H9 (cell line): ENCODE data around the gene GNAO1. TPM values are rescaled to one million over a fixed set of nuclear protein-coding genes. Genes with fewer than 3 reads are reported as not detected.

Experiments used
- DNase-seq: peaks from one replicate; pipeline ENCODE4 v3.0.0-alpha.2; 2017
- H2AFZ ChIP-seq: one replicate; pipeline ENCODE4 v1.6.1; 2013; ENCODE audit warnings: mild to moderate bottlenecking, low read length, control low read depth, moderate library complexity
- H2AK5ac ChIP-seq: 2 replicates; pipeline ENCODE4 v1.6.1; 2013; ENCODE audit warnings: low read length, control low read depth, mixed read lengths; ENCODE audit not compliant: insufficient read length
- H2BK120ac ChIP-seq: one replicate; pipeline ENCODE4 v1.6.1; 2013; ENCODE audit warnings: low read depth, mild to moderate bottlenecking, low read length, control low read depth, inconsistent platforms; ENCODE audit not compliant: poor library complexity, severe bottlenecking
- H2BK12ac ChIP-seq: 2 replicates; pipeline ENCODE4 v1.6.1; 2013; ENCODE audit warnings: low read length, control low read depth, mixed read lengths, low read depth; ENCODE audit not compliant: insufficient read length
- H2BK15ac ChIP-seq: 2 replicates; pipeline ENCODE4 v1.6.1; 2013; ENCODE audit warnings: low read depth, low read length, control low read depth
- H2BK20ac ChIP-seq: one replicate; pipeline ENCODE4 v1.6.1; 2013; ENCODE audit warnings: low read depth, mild to moderate bottlenecking, low read length, control low read depth, inconsistent platforms; ENCODE audit not compliant: poor library complexity, severe bottlenecking
- H2BK5ac ChIP-seq: 2 replicates; pipeline ENCODE4 v1.6.1; 2013; ENCODE audit warnings: low read length, control low read depth, mixed read lengths; ENCODE audit not compliant: insufficient read length
- H3K14ac ChIP-seq: 2 replicates; pipeline ENCODE4 v1.6.1; 2013; ENCODE audit warnings: low read length, control low read depth; ENCODE audit not compliant: insufficient read depth
- H3K18ac ChIP-seq: 2 replicates; pipeline ENCODE4 v1.6.1; 2013; ENCODE audit warnings: low read depth, mild to moderate bottlenecking, mixed read lengths, low read length, control low read depth; ENCODE audit not compliant: insufficient read length
- H3K23ac ChIP-seq: 2 replicates; pipeline ENCODE4 v1.6.1; 2013; ENCODE audit warnings: low read length, control low read depth, mixed read lengths, low read depth; ENCODE audit not compliant: insufficient read length
- H3K23me2 ChIP-seq: 2 replicates; pipeline ENCODE4 v1.6.1; 2013; ENCODE audit warnings: low read depth, mild to moderate bottlenecking, mixed read lengths, low read length, control low read depth; ENCODE audit not compliant: insufficient read length, poor library complexity, severe bottlenecking
- H3K27ac ChIP-seq: 2 replicates; pipeline ENCODE4 v1.5.1; 2013; ENCODE audit warnings: low read length, control low read depth, mixed read lengths, low read depth; ENCODE audit not compliant: insufficient read length
- H3K27me3 ChIP-seq: 2 replicates; pipeline ENCODE4 v1.6.1; 2013; ENCODE audit warnings: low read length, control low read depth, inconsistent platforms; ENCODE audit not compliant: insufficient read depth
- H3K4ac ChIP-seq: 2 replicates; pipeline ENCODE4 v1.6.1; 2013; ENCODE audit warnings: low read depth, mild to moderate bottlenecking, control low read depth, inconsistent platforms, low read length, moderate library complexity
- H3K4me1 ChIP-seq: 2 replicates; pipeline ENCODE4 v1.6.1; 2013; ENCODE audit warnings: low read length, control low read depth, inconsistent platforms; ENCODE audit not compliant: insufficient read depth
- H3K4me2 ChIP-seq: 2 replicates; pipeline ENCODE4 v1.6.1; 2013; ENCODE audit warnings: low read length, control low read depth, mixed read lengths; ENCODE audit not compliant: insufficient read length, insufficient read depth
- H3K56ac ChIP-seq: 2 replicates; pipeline ENCODE4 v1.6.1; 2013; ENCODE audit warnings: low read depth, mild to moderate bottlenecking, mixed read lengths, low read length, control low read depth; ENCODE audit not compliant: insufficient read length
- H3K79me1 ChIP-seq: 2 replicates; pipeline ENCODE4 v1.6.1; 2013; ENCODE audit warnings: low read depth, mild to moderate bottlenecking, moderate library complexity, low read length, control low read depth, inconsistent platforms; ENCODE audit not compliant: insufficient read depth, poor library complexity, severe bottlenecking
- H3K79me2 ChIP-seq: 2 replicates; pipeline ENCODE4 v1.6.1; 2013; ENCODE audit warnings: low read length, control low read depth, inconsistent platforms; ENCODE audit not compliant: insufficient read depth
- H3K9ac ChIP-seq: 2 replicates; pipeline ENCODE4 v1.6.1; 2013; ENCODE audit warnings: low read length, control low read depth, mixed read lengths; ENCODE audit not compliant: insufficient read length; ENCODE audit errors: extremely low read depth
- H3K9me3 ChIP-seq: one replicate; pipeline ENCODE4 v1.6.1; 2013; ENCODE audit warnings: low read depth, low read length, inconsistent platforms; ENCODE audit not compliant: control insufficient read depth
- H3T11ph ChIP-seq: one replicate; pipeline ENCODE4 v1.6.1; 2013; ENCODE audit warnings: mild to moderate bottlenecking, low read length, control low read depth, inconsistent platforms
- H4K20me1 ChIP-seq: one replicate; pipeline ENCODE4 v1.6.1; 2013; ENCODE audit not compliant: control insufficient read depth, insufficient read length, insufficient read depth
- H4K5ac ChIP-seq: 2 replicates; pipeline ENCODE4 v1.6.1; 2013; ENCODE audit warnings: low read depth, mild to moderate bottlenecking, mixed read lengths, low read length, control low read depth; ENCODE audit not compliant: insufficient read length
- H4K8ac ChIP-seq: replicated peaks from 2 replicates; pipeline ENCODE4 v1.6.1; 2013; ENCODE audit warnings: low read length, control low read depth, mixed read lengths, low read depth; ENCODE audit not compliant: insufficient read length
- H4K91ac ChIP-seq: 2 replicates; pipeline ENCODE4 v1.6.1; 2013; ENCODE audit warnings: low read depth, mild to moderate bottlenecking, moderate library complexity, mixed read lengths, low read length, control low read depth; ENCODE audit not compliant: insufficient read length
- H3K27ac Mint-ChIP-seq, 3 experiments: 2 replicates in 2 of 3; 3 replicates in 1 of 3; pipeline ENCODE4 v1.8.0; 2020 to 2021; ENCODE audit warnings: mixed read lengths in 3 of 3, mild to moderate bottlenecking in 1 of 3, moderate library complexity in 1 of 3
- H3K27me3 Mint-ChIP-seq: 2 replicates; pipeline ENCODE4 v1.8.0; 2021; ENCODE audit warnings: low read depth, mild to moderate bottlenecking, moderate library complexity, mixed read lengths
- H3K36me3 Mint-ChIP-seq, 3 experiments: 2 replicates in 2 of 3; 3 replicates in 1 of 3; pipeline ENCODE4 v1.8.0; 2020 to 2021; ENCODE audit warnings: low read depth in 3 of 3, mixed read lengths in 3 of 3; ENCODE audit not compliant: insufficient read depth in 1 of 3
- H3K4me1 Mint-ChIP-seq, 2 experiments: 2 replicates each; pipeline ENCODE4 v1.8.0; 2020; ENCODE audit warnings: mixed read lengths in 2 of 2
- H3K4me3 Mint-ChIP-seq, 2 experiments: 2 replicates in 1 of 2; 3 replicates in 1 of 2; pipeline ENCODE4 v1.8.0; 2020 to 2021; ENCODE audit warnings: mild to moderate bottlenecking in 2 of 2, mixed read lengths in 2 of 2, moderate library complexity in 1 of 2
- H3K9me3 Mint-ChIP-seq, 2 experiments: 2 replicates in 1 of 2; 3 replicates in 1 of 2; pipeline ENCODE4 v1.8.0; 2020; ENCODE audit warnings: mild to moderate bottlenecking in 2 of 2, mixed read lengths in 2 of 2, moderate library complexity in 1 of 2
- WGBS: extraction: QIAGEN DNeasy Blood & Tissue Kit; methylation state at CpG from one replicate; pipeline ENCODE4 v1.1.7; 2013; ENCODE audit warnings: missing lambda C conversion rate, low lambda C conversion rate, mixed read lengths; ENCODE audit not compliant: insufficient read length; ENCODE audit errors: extremely low coverage; 5-methylcytosine and 5-hydroxymethylcytosine counted together
- total RNA-seq: library from RNA; stranded (reverse); gene quantifications from 2 replicates; pipeline ENCODE4 v1.2.1, GENCODE V29; 2021
- TF ChIP-seq, protein P1 (sequence below): fragments of 200-600 bp; sonication (generic); conservative IDR thresholded peaks from 3 replicates; pipeline ENCODE4 v1.8.0; 2021; ENCODE audit warnings: antibody characterized with exemption, mild to moderate bottlenecking

GNAO1 gene
- total RNA-seq, 1 experiment from 2014 or later = 16.9 TPM

DNA sequence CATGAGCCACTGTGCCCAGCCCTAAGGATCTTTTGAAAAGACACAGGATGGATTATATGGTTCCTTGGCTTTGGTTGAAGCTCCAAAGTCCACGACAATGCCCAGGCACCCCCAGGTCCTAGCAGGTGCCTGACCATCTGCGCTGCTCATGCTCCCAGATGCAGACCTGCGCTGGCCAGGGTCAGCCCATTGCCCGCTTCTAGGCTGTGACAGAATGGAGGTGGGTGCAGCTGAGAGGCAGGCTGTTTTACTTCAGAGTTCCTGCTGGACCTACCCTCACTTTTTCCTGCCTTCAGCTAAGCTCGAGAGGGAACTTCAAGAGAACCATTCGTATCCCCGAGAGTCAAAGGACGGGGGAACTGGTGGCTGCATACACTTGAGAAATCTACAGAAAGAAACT, 173.6 kb downstream of the GNAO1 start:
- Histone ChIP-seq H2BK15ac (no peak overlapping the region), H2AK5ac (no peak overlapping the region), H3T11ph (no peak overlapping the region), H2BK5ac (no peak overlapping the region), H3K4me2 (no peak overlapping the region), H4K91ac (no peak overlapping the region), H2BK12ac (no peak overlapping the region), H3K4ac (no peak overlapping the region), H3K79me2 (no peaks in the 10 kb centered on the region), H3K9ac (no peak overlapping the region), H3K18ac (no peak overlapping the region), H4K8ac (no peak overlapping the region), H3K23me2 (no peaks in the 10 kb centered on the region), H4K20me1 (no peaks in the 10 kb centered on the region), H3K23ac (no peak overlapping the region), H3K14ac (no peak overlapping the region), H3K79me1 (no peaks in the 10 kb centered on the region), H3K9me3 (no peaks in the 10 kb centered on the region), H3K56ac (no peak overlapping the region), H2BK20ac (no peak overlapping the region), H4K5ac (no peak overlapping the region), H3K4me1 (no peaks in the 10 kb centered on the region), H2AFZ (no peak overlapping the region), H3K27ac (no peak overlapping the region), H2BK120ac (no peak overlapping the region), H3K27me3 (no peaks in the 10 kb centered on the region)
- no peak overlapping the region for H3K4me3 Mint-ChIP-seq
- H3K27ac Mint-ChIP-seq = peak overlapping the region in 1 of 3 experiments; percentile 44; a peak in 2 of 7 replicates
- no peaks in the 10 kb centered on the region for H3K27me3 Mint-ChIP-seq
- peaks cover 10 to 26% (median 17%) of the 10 kb centered on the region in 3 experiments; a peak in 6 of 7 replicates for H3K36me3 Mint-ChIP-seq
- H3K9me3 Mint-ChIP-seq = no peaks in the 10 kb centered on the region
- no peak for DNase-seq
- no CpG with 5 or more reads among the region's 8 CpGs for WGBS
- TF ChIP-seq, protein P1, sequence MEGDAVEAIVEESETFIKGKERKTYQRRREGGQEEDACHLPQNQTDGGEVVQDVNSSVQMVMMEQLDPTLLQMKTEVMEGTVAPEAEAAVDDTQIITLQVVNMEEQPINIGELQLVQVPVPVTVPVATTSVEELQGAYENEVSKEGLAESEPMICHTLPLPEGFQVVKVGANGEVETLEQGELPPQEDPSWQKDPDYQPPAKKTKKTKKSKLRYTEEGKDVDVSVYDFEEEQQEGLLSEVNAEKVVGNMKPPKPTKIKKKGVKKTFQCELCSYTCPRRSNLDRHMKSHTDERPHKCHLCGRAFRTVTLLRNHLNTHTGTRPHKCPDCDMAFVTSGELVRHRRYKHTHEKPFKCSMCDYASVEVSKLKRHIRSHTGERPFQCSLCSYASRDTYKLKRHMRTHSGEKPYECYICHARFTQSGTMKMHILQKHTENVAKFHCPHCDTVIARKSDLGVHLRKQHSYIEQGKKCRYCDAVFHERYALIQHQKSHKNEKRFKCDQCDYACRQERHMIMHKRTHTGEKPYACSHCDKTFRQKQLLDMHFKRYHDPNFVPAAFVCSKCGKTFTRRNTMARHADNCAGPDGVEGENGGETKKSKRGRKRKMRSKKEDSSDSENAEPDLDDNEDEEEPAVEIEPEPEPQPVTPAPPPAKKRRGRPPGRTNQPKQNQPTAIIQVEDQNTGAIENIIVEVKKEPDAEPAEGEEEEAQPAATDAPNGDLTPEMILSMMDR = no peak
- H3K4me1 Mint-ChIP-seq = peaks cover 0 to 2% of the 10 kb centered on the region in 2 experiments; a peak in 1 of 4 replicates
